Neuronal stem cell (in vitro differentiated cells): ENCODE measurements around the gene FNIP2. TPM values are rescaled to one million over a fixed set of nuclear protein-coding genes. Genes with fewer than 3 reads are reported as not detected.

Source experiments
- DNase-seq: peaks from one replicate; pipeline ENCODE4 v3.0.0-alpha.2; 2013; ENCODE audit warnings: low spot score
- H2AFZ ChIP-seq: one replicate; pipeline ENCODE4 v1.6.1; 2013; ENCODE audit warnings: mild to moderate bottlenecking, low read length, inconsistent platforms
- H2AK5ac ChIP-seq: 2 replicates; pipeline ENCODE4 v1.6.1; 2013; ENCODE audit warnings: low read depth, mild to moderate bottlenecking, inconsistent platforms, low read length, moderate library complexity, mixed read lengths
- H2BK120ac ChIP-seq: 2 replicates; pipeline ENCODE4 v1.6.1; 2013; ENCODE audit warnings: low read depth, mild to moderate bottlenecking, inconsistent platforms, low read length, moderate library complexity, mixed read lengths
- H2BK12ac ChIP-seq: one replicate; pipeline ENCODE4 v1.6.1; 2013; ENCODE audit warnings: low read length, inconsistent platforms
- H2BK15ac ChIP-seq: 2 replicates; pipeline ENCODE4 v1.6.1; 2013; ENCODE audit warnings: mild to moderate bottlenecking, low read length, inconsistent platforms, mixed read lengths
- H2BK5ac ChIP-seq: one replicate; pipeline ENCODE4 v1.6.1; 2013; ENCODE audit warnings: inconsistent platforms, mild to moderate bottlenecking, low read length, moderate library complexity
- H3K14ac ChIP-seq: one replicate; pipeline ENCODE4 v1.6.1; 2013; ENCODE audit warnings: low read length, inconsistent platforms
- H3K18ac ChIP-seq: 2 replicates; pipeline ENCODE4 v1.6.1; 2013; ENCODE audit warnings: low read length, inconsistent platforms
- H3K23ac ChIP-seq: 2 replicates; pipeline ENCODE4 v1.6.1; 2013; ENCODE audit warnings: low read depth, mild to moderate bottlenecking, mixed read lengths, low read length, inconsistent platforms; ENCODE audit not compliant: poor library complexity
- H3K27ac ChIP-seq: replicated peaks from 3 replicates; pipeline ENCODE4 v1.5.1; 2013; ENCODE audit warnings: low read length, inconsistent platforms
- H3K27me3 ChIP-seq, 3 experiments: 2 replicates each; pipeline ENCODE4 v1.6.1; 2013; ENCODE audit warnings: low read length in 3 of 3, mild to moderate bottlenecking in 2 of 3, inconsistent platforms in 1 of 3, low read depth in 1 of 3, mixed read lengths in 1 of 3, moderate library complexity in 1 of 3; ENCODE audit not compliant: control insufficient read depth in 3 of 3, insufficient read depth in 3 of 3
- H3K36me3 ChIP-seq, 2 donors: replicated peaks in 1 of 2; 2 replicates each; pipeline ENCODE4 v1.6.1; 2013; ENCODE audit warnings: low read length in 2 of 2; ENCODE audit not compliant: control insufficient read depth in 2 of 2, insufficient read depth in 2 of 2
- H3K4ac ChIP-seq: 2 replicates; pipeline ENCODE4 v1.6.1; 2013; ENCODE audit warnings: inconsistent platforms, mild to moderate bottlenecking, low read length, moderate library complexity
- H3K4me1 ChIP-seq, 2 donors: 1 replicate in 1 of 2; 2 replicates in 1 of 2; pipeline ENCODE4 v1.6.1; 2013; ENCODE audit warnings: low read length in 2 of 2, low read depth in 1 of 2; ENCODE audit not compliant: control insufficient read depth in 2 of 2, insufficient read depth in 1 of 2
- H3K4me2 ChIP-seq: one replicate; pipeline ENCODE4 v1.6.1; 2013; ENCODE audit warnings: mild to moderate bottlenecking, low read length, inconsistent platforms; ENCODE audit not compliant: insufficient read depth, poor library complexity, severe bottlenecking
- H3K4me3 ChIP-seq, 2 donors: 2 replicates each; pipeline ENCODE4 v1.5.1; 2013; ENCODE audit warnings: low read length in 2 of 2, mild to moderate bottlenecking in 2 of 2, inconsistent platforms in 1 of 2, moderate library complexity in 1 of 2
- H3K79me1 ChIP-seq: one replicate; pipeline ENCODE4 v1.6.1; 2013; ENCODE audit warnings: low read depth, mild to moderate bottlenecking, inconsistent platforms, low read length, moderate library complexity
- H3K9ac ChIP-seq: one replicate; pipeline ENCODE4 v1.6.1; 2013; ENCODE audit warnings: mild to moderate bottlenecking, low read depth, low read length, inconsistent platforms; ENCODE audit not compliant: poor library complexity
- H3K9me3 ChIP-seq, 2 donors: replicated peaks in 1 of 2; 2 replicates each; pipeline versions ENCODE3 to v1.6.1; 2013; ENCODE audit warnings: low read length in 2 of 2, mild to moderate bottlenecking in 2 of 2, inconsistent platforms in 1 of 2, low read depth in 1 of 2, mixed read lengths in 1 of 2, moderate library complexity in 1 of 2; ENCODE audit not compliant: control insufficient read depth in 2 of 2, insufficient read depth in 1 of 2
- H4K8ac ChIP-seq: one replicate; pipeline ENCODE4 v1.6.1; 2013; ENCODE audit warnings: low read depth, mild to moderate bottlenecking, inconsistent platforms, low read length, moderate library complexity
- H4K91ac ChIP-seq: one replicate; pipeline ENCODE4 v1.6.1; 2013; ENCODE audit warnings: low read length, low read depth, mild to moderate bottlenecking, inconsistent platforms; ENCODE audit not compliant: poor library complexity
- WGBS, 2 donors: extraction: QIAGEN DNeasy Blood & Tissue Kit; methylation state at CpG; one replicate each; pipeline ENCODE4 v1.1.7; 2013; ENCODE audit warnings: missing lambda C conversion rate in 2 of 2, mixed read lengths in 1 of 2; ENCODE audit not compliant: insufficient read length in 2 of 2, insufficient replicate concordance in 1 of 2; ENCODE audit errors: extremely low coverage in 2 of 2; 5-methylcytosine and 5-hydroxymethylcytosine counted together
- polyA plus RNA-seq, 2 experiments: library from polyadenylated mRNA; stranded (reverse); fragments of 200-250 nt; gene quantifications; one replicate each; pipeline ENCODE4 v1.2.3, GENCODE V29; 2013

Gene FNIP2
- 5.8 TPM for polyA plus RNA-seq (2013, experiment 1 of 2)
- polyA plus RNA-seq (2013, experiment 2 of 2) = 6.0 TPM

DNA sequence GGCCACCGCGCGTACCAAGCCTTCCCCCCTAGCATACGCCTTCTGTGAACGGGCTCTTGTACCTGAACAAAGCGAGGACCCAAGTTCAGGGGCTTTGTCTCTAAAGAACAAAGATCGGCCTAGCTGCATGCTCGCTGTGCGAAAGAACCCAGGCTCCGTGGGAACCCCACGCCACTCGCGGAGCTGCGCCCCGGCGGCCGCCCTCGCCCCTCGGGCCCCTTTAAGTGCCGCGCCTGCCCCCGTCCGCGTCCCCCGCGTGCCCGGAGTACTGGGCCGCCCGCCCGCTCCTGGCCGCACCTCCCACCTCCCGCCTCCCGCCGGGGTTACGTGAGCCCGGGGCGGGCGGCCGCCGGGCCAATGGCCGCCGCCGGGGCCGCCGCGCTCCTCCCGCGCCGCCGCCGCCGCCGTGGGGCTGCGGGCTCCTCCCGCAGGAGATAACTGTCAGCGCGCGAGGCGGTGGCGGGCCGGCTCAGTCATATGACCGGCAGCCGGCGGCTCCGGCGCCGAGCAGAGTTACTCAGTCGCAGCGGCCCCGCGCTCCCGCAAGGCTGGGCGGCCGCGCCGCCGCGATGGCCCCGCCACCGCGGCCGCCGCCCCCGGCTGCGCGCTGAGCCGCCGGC is at the start of gene FNIP2:
Gene FNIP2, plus strand, starts transcription at position 472 of the 620 bp plus-strand sequence. CDS start 187 bp downstream, outside the sequence.
- Histone ChIP-seq H3K4me3 (peak within 1 kb of the TSS; percentile 85 to 93), H3K79me1 (no peaks in the 10 kb centered on the region)
- WGBS, 2 donors = no CpG with 5 or more reads among the region's 88 CpGs

DNA sequence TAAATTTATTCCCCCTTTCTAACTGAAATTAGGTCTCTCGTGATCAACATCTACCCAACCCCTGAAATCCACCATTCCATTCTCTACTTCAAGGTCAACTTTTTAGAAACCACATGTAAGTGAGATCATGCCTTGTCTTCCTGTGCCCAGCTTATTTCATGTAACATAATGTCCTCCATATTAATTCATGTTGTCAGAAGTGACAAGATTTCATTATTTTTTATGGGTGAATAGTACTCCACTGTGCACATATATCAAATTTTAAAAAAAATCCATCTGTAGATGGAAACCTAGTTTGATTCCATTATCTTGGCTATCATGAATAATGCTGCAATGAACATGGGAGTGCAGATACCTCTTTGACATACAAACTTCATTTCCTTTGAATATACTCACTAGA is 47.1 kb upstream of the FNIP2 start:
- Histone ChIP-seq H3K4me1 (peaks cover 0 to 3% of the 10 kb centered on the region in 2 donors), H3K23ac (no peak overlapping the region), H2BK15ac (no peak overlapping the region), H2AFZ (no peak overlapping the region), H3K9me3 (no peaks in the 10 kb centered on the region), H3K36me3 (peaks cover 16 to 49% of the 10 kb centered on the region in 2 donors), H2BK5ac (no peak overlapping the region), H3K27ac (no peak overlapping the region), H3K27me3 (no peaks in the 10 kb centered on the region), H3K4ac (no peak overlapping the region), H3K4me3 (no peak overlapping the region), H3K4me2 (no peak overlapping the region), H3K79me1 (peaks cover 2% of the 10 kb centered on the region), H4K8ac (no peak overlapping the region), H2BK120ac (no peak overlapping the region), H4K91ac (no peak overlapping the region), H3K18ac (no peak overlapping the region), H3K14ac (no peak overlapping the region), H2AK5ac (no peak overlapping the region), H2BK12ac (no peak overlapping the region), H3K9ac (no peak overlapping the region)
- WGBS, 2 donors = no CpG with 5 or more reads among the region's 1 CpG
- no peak for DNase-seq

More for the DNA sequence above, at the start of gene FNIP2:
- Histone ChIP-seq H3K9ac (peak within 1 kb of the TSS; percentile 85), H2AFZ (peak within 1 kb of the TSS; percentile 96), H3K23ac (peak within 1 kb of the TSS; percentile 37), H3K14ac (peak within 1 kb of the TSS; percentile 58), H3K36me3 (no peaks in the 10 kb centered on the region), H4K8ac (no peak within 1 kb of the TSS), H3K27me3 (peaks cover 0 to 12% (median 0%) of the 10 kb centered on the region in 3 experiments), H3K4me2 (peak within 1 kb of the TSS; percentile 78), H2BK15ac (peak within 1 kb of the TSS; percentile 77), H2BK120ac (no peak within 1 kb of the TSS), H3K27ac (no peak within 1 kb of the TSS), H2AK5ac (no peak within 1 kb of the TSS), H3K4me1 (peaks cover 4 to 11% of the 10 kb centered on the region in 2 donors), H3K18ac (peak within 1 kb of the TSS; percentile 93), H2BK12ac (no peak within 1 kb of the TSS), H3K9me3 (no peaks in the 10 kb centered on the region), H2BK5ac (no peak within 1 kb of the TSS), H4K91ac (no peak within 1 kb of the TSS), H3K4ac (no peak within 1 kb of the TSS)
- DNase-seq = peak; percentile 64

DNA sequence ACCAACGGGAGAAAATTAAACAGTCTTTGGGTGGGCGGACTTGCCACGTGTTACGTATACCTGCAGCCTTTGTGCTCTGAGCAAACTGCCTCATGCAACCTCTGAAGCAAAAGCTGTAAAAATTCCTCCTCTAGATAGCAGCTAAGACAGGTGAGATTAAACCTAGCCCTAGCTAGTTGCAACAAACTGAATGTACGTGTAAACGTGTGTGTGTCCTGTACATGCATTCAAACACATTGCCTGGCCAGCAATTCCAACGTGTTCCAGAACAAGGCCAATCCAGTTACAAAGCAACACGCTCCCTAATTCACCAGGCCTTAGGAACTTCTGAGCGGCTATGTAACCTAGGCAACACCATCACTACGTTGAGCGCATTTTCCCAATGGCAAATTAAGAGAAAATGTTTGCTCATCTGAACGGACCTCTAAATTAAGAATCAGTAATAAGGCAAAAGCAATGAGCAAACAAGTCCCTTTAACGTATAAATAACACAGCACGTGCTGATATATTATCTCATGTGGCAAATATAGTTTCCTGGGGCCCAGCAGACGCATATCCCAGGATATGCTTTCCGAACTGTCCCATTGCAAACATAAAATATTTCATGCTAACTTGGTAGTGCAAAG is 46.4 kb upstream of the FNIP2 start:
- peaks cover 2% of the 10 kb centered on the region for H3K79me1 ChIP-seq
- H2BK5ac ChIP-seq = no peak overlapping the region
- H3K4me3 ChIP-seq = peak overlapping the region; percentile 62 to 95
- H3K4ac ChIP-seq = no peak overlapping the region
- peak overlapping the region; percentile 92 for H2AFZ ChIP-seq
- no peak overlapping the region for H4K91ac ChIP-seq
- H3K4me2 ChIP-seq = peak overlapping the region; percentile 81
- no peak overlapping the region for H2AK5ac ChIP-seq
- no peak overlapping the region for H3K9ac ChIP-seq
- no peak overlapping the region for H2BK120ac ChIP-seq
- H3K36me3 ChIP-seq = peaks cover 16 to 42% of the 10 kb centered on the region in 2 donors
- no peak overlapping the region for H2BK12ac ChIP-seq
- H4K8ac ChIP-seq = no peak overlapping the region
- no peaks in the 10 kb centered on the region for H3K27me3 ChIP-seq
- no peak overlapping the region for H2BK15ac ChIP-seq
- H3K23ac ChIP-seq = no peak overlapping the region
- H3K9me3 ChIP-seq = no peaks in the 10 kb centered on the region
- peaks cover 0 to 3% of the 10 kb centered on the region in 2 donors for H3K4me1 ChIP-seq
- DNase-seq = peak; percentile 23
- H3K27ac ChIP-seq = no peak overlapping the region
- WGBS, 2 donors = no CpG with 5 or more reads among the region's 16 CpGs
- no peak overlapping the region for H3K14ac ChIP-seq
- H3K18ac ChIP-seq = no peak overlapping the region
